Astrocyte of the cerebellum (primary cell): Measurements from ENCODE around the gene ZNF787.
"Not testable (repeated sequence)": the region's sequence is repeated elsewhere in the genome, so short reads cannot be mapped to it uniquely, and the experiment has no call there.

Experiments
- DNase-seq: peaks from one replicate; pipeline ENCODE4 v3.0.0-alpha.2; 2011; ENCODE audit warnings: low read depth
- H3K4me3 ChIP-seq: 2 replicates; pipeline ENCODE4 v1.5.1; 2011; ENCODE audit warnings: mild to moderate bottlenecking, low read depth, low read length, moderate library complexity
- in situ Hi-C: cut with HindIII; loops from 2 replicates; pipeline ENCODE4 v1.10.0; 2017; ENCODE audit warnings: low sequenced_read_pairs
- TF ChIP-seq, protein P1 (sequence below): IDR thresholded peaks from 2 replicates; pipeline ENCODE4 v1.5.1; 2012; ENCODE audit warnings: low read length, low read depth, moderate library complexity, mild to moderate bottlenecking; ENCODE audit errors: missing control alignments

Gene ZNF787

DNA sequence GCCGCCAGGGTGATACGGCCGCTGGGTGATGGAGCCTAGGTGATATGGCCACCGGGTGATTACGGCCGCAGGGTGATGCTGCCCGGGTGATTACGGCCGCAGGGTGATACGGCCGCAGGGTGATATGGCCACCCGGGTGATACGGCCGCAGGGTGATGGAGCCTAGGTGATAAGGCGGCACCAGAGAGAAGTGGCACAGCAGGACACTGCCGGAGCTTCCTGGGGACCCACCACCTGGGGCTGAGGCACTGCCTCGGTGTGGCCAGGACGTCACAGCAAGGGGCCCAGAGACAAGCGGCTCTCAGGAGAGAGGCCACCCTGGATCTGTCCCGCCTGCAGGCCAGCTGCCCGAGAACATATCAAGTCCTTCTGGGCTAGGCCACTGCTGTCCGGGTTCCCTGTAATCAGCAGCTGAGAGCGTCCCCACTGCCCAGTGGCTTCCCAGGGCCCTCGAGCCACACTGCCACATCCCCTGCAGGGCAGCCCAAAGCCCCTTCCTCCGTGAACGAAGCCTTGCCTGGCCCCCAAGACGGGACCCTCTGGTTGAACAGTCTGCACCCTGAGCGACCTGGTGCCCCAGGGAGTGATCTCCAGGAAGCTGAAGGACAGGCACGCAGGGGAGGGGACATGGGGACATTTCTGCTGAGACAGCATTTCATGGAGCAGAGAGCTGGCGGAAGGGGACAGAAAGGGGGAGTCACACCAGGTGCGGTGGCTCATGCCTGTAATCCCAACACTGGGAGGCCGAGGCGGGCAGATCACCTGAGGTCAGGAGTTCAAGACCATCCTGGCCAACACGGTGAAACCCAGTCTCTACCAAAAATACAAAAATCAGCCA lies 22.1 kb downstream of the ZNF787 start:
- no peak overlapping the region for H3K4me3 ChIP-seq
- TF ChIP-seq, protein P1, sequence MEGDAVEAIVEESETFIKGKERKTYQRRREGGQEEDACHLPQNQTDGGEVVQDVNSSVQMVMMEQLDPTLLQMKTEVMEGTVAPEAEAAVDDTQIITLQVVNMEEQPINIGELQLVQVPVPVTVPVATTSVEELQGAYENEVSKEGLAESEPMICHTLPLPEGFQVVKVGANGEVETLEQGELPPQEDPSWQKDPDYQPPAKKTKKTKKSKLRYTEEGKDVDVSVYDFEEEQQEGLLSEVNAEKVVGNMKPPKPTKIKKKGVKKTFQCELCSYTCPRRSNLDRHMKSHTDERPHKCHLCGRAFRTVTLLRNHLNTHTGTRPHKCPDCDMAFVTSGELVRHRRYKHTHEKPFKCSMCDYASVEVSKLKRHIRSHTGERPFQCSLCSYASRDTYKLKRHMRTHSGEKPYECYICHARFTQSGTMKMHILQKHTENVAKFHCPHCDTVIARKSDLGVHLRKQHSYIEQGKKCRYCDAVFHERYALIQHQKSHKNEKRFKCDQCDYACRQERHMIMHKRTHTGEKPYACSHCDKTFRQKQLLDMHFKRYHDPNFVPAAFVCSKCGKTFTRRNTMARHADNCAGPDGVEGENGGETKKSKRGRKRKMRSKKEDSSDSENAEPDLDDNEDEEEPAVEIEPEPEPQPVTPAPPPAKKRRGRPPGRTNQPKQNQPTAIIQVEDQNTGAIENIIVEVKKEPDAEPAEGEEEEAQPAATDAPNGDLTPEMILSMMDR, result no peak
- in situ Hi-C loops, result no loop called here
- DNase-seq, result no peak

DNA sequence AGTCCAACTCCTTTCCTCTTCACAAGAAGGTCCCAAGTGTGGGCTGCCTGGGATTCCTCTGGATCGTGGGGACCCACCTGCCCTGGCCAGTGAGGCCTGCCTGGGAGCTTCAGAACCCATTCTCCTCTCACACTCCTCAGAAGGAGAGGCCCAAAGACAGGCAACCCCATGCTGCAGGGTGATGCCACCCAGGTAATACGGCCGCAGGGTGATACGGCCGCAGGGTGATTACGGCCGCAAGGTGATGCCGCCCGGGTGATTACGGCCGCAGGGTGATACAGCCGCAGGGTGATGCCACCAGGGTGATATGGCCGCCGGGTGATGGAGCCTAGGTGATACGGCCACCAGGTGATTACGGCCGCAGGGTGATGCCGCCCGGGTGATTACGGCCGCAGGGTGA lies 22.9 kb downstream of the ZNF787 start:
- H3K4me3 ChIP-seq, in situ Hi-C loops, DNase-seq: not testable (repeated sequence)

DNA sequence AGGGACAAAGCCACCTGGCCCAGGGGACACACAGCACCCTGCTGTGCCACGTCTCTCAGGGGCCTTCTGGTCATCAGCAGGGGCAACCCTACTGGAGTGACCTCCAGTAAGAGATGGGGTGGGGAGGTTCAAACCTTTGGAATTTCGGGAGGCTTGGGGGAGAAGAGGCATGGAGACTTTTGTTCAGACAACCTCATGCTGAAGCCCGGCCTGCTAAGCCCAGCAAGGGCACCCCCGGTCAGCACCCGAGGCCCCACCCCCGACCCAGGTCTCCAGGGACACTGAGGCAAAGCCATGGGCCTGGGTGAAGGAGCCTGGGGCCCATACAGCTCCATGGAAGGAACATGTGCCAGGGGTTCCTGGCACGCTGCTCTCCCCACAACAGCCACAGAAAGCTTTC lies 23.3 kb downstream of the ZNF787 start:
- in situ Hi-C loops, result no loop called here
- DNase-seq, result no peak
- TF ChIP-seq, protein P1, result no peak
- no peak overlapping the region for H3K4me3 ChIP-seq

DNA sequence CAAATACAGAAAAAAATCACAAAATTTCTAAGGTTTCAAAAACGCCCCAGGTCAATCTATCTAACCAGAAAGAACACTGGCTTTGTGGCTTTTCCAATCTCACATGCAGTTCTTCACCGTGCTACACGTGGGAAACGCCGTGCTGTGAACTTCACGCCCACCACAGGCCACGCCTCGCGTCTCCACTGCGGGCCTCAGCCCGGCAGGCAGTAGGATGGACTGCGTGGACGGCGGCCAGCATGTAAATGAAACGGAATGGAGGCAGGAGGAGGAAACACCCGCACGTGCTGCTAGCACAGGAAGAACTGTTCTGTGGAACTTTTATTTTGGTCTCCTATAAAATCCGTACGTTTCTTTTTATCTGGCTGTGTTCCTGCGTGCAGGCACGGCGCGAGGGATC lies 23.8 kb downstream of the ZNF787 start:
- in situ Hi-C loops, result no loop called here
- no peak for DNase-seq
- no peak overlapping the region for H3K4me3 ChIP-seq
- TF ChIP-seq, protein P1, result no peak

DNA sequence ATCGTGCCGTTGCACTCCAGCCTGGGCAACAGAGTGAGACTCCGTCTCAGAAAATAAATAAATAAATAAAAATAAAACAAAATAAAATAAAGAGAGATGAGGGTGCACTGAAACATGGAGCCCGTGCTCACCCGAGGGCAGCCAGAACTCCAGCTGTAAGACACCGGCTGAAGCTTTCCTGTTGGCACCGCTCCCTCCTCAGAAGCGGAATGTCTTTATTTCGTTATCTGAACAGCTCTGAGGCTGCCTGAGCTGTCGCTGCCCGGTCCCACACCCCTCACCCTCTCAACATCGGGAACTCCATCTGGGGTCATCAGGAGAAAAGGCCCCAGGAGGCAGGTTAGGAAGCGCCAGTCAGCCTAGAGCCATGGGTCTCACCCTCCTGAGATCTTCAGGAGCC lies 24.4 kb downstream of the ZNF787 start:
- in situ Hi-C loops, result no loop called here
- DNase-seq, result no peak
- TF ChIP-seq, protein P1, result no peak
- no peak overlapping the region for H3K4me3 ChIP-seq

DNA sequence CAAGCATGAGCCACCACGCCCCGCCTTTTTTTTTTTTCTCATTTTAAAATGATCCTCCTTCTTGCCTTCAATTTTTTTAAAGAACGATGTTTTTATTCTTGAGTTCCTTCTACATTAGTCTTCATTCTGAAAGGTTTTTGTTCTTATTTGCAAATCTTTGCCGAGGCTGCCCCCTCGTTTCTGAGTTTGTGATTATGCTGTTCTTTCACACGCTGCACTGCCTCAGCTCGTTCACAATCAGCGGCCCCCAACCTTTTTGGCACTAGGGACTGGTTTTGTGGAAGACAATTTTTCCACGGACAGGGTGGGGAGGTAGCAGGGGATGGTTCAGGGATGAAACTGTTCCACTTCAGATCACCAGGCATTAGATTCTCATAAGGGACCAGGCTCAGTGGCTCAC lies 26.6 kb downstream of the ZNF787 start:
- no peak overlapping the region for H3K4me3 ChIP-seq
- TF ChIP-seq, protein P1, result no peak
- no peak for DNase-seq
- in situ Hi-C loops, result no loop called here
